Measurements from ENCODE around the gene SYTL3. TPM values are rescaled to one million over a fixed set of nuclear protein-coding genes. Genes with fewer than 3 reads are reported as not detected.

The SYTL3 gene
- total and polyA plus RNA-seq, 10 of the 15 experiments (the other 5 are each of a cell fraction or from before 2014, with no cell fraction given) = 3.3 to 12.1 (median 6.9) TPM

DNA sequence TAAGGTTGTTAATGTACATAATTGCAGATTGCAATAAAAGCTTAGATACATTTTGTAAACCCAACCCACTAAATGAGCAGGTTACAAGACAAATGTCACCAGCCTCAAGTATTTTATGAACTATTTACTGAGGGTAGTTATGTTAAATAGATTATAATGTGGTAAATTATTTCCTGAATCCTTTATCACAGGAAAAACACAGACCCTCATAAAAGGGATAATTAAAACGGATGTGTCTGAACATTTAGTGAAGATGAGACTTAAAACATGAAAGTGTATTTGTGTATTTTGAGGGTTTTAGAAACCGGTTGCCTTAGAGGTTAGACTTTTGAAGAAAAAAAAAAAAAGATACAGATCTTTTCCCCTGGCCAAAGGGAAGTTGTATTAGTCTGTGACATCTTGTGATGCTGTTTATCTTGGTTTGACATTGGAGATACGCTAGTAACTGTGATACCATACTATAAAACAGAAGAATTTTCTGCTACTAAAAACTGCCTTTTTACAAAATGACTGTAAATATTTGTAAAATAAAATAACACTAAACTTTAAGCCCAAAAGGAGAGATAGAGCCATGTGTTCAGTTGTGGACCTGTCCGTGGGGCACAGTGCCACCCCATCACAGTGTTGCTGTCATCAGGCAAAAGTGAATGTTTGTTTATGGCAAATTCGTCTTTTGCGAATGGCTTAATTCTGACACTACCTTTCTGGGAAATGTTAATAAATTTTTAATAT, 15.0 kb upstream of the SYTL3 start (continued):
- no peak for TF ChIP-seq TBL1XR1 (IDR thresholded peaks at IDR 0.05; ENCODE audit: low read depth, low read length)
- no peak for TF ChIP-seq PML (IDR thresholded peaks at IDR 0.05; ENCODE audit: low read length)
- TF ChIP-seq NFIC (IDR thresholded peaks at IDR 0.05; ENCODE audit: low read depth, low read length) = no peak
- TF ChIP-seq, protein P1, sequence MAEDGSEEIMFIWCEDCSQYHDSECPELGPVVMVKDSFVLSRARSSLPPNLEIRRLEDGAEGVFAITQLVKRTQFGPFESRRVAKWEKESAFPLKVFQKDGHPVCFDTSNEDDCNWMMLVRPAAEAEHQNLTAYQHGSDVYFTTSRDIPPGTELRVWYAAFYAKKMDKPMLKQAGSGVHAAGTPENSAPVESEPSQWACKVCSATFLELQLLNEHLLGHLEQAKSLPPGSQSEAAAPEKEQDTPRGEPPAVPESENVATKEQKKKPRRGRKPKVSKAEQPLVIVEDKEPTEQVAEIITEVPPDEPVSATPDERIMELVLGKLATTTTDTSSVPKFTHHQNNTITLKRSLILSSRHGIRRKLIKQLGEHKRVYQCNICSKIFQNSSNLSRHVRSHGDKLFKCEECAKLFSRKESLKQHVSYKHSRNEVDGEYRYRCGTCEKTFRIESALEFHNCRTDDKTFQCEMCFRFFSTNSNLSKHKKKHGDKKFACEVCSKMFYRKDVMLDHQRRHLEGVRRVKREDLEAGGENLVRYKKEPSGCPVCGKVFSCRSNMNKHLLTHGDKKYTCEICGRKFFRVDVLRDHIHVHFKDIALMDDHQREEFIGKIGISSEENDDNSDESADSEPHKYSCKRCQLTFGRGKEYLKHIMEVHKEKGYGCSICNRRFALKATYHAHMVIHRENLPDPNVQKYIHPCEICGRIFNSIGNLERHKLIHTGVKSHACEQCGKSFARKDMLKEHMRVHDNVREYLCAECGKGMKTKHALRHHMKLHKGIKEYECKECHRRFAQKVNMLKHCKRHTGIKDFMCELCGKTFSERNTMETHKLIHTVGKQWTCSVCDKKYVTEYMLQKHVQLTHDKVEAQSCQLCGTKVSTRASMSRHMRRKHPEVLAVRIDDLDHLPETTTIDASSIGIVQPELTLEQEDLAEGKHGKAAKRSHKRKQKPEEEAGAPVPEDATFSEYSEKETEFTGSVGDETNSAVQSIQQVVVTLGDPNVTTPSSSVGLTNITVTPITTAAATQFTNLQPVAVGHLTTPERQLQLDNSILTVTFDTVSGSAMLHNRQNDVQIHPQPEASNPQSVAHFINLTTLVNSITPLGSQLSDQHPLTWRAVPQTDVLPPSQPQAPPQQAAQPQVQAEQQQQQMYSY (CRISPR knock-in tag; IDR thresholded peaks at IDR 0.05) = no peak
- no peak for TF ChIP-seq ZBTB11 (CRISPR knock-in tag; IDR thresholded peaks at IDR 0.05)
- TF ChIP-seq WRNIP1 (IDR thresholded peaks at IDR 0.05; ENCODE audit: borderline replicate concordance, low read depth, low read length) = no peak
- TF ChIP-seq IKZF2 (IDR thresholded peaks at IDR 0.05) = no peak
- no peak for TF ChIP-seq HDGF (IDR thresholded peaks at IDR 0.05)
- TF ChIP-seq, protein P2, sequence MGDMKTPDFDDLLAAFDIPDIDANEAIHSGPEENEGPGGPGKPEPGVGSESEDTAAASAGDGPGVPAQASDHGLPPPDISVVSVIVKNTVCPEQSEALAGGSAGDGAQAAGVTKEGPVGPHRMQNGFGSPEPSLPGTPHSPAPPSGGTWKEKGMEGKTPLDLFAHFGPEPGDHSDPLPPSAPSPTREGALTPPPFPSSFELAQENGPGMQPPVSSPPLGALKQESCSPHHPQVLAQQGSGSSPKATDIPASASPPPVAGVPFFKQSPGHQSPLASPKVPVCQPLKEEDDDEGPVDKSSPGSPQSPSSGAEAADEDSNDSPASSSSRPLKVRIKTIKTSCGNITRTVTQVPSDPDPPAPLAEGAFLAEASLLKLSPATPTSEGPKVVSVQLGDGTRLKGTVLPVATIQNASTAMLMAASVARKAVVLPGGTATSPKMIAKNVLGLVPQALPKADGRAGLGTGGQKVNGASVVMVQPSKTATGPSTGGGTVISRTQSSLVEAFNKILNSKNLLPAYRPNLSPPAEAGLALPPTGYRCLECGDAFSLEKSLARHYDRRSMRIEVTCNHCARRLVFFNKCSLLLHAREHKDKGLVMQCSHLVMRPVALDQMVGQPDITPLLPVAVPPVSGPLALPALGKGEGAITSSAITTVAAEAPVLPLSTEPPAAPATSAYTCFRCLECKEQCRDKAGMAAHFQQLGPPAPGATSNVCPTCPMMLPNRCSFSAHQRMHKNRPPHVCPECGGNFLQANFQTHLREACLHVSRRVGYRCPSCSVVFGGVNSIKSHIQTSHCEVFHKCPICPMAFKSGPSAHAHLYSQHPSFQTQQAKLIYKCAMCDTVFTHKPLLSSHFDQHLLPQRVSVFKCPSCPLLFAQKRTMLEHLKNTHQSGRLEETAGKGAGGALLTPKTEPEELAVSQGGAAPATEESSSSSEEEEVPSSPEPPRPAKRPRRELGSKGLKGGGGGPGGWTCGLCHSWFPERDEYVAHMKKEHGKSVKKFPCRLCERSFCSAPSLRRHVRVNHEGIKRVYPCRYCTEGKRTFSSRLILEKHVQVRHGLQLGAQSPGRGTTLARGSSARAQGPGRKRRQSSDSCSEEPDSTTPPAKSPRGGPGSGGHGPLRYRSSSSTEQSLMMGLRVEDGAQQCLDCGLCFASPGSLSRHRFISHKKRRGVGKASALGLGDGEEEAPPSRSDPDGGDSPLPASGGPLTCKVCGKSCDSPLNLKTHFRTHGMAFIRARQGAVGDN (IDR thresholded peaks at IDR 0.05) = no peak
- TF ChIP-seq ZNF274 (IDR thresholded peaks at IDR 0.05; ENCODE audit: insufficient read depth, insufficient read length) = no peak
- TF ChIP-seq ZNF217 (IDR thresholded peaks at IDR 0.05) = no peak
- no peak for TF ChIP-seq NR2C1 (IDR thresholded peaks at IDR 0.05)
- no peak for TF ChIP-seq YBX1 (IDR thresholded peaks at IDR 0.05)
- no peak for TF ChIP-seq TCF12 (IDR thresholded peaks at IDR 0.05; ENCODE audit: low read depth, low read length)

Measured in GM12878 (cell line).